ENCODE measurements around the gene TNPO3.

Gene TNPO3

GRCh38 chr7:129067943-129068548, 13.1 kb upstream of the TNPO3 start:
- TF ChIP-seq CTCF (IDR thresholded peaks at IDR 0.05), result no peak

- TF ChIP-seq CTCF (IDR thresholded peaks at IDR 0.05), result no peak
Observed at GRCh38 chr7:129066290-129067131, 11.6 kb upstream of the TNPO3 start.

- TF ChIP-seq CTCF (IDR thresholded peaks at IDR 0.05), result no peak
Observed at GRCh38 chr7:129055861-129056464, 1.1 kb upstream of the TNPO3 start.

- TF ChIP-seq CTCF (IDR thresholded peaks at IDR 0.05), result no peak
Observed at GRCh38 chr7:129055294-129055816, 444 bp upstream of the TNPO3 start.

GRCh38 chr7:129053938-129054437, 923 bp downstream of the TNPO3 start:
- TF ChIP-seq CTCF (IDR thresholded peaks at IDR 0.05), result no peak

- no peak for TF ChIP-seq CTCF (IDR thresholded peaks at IDR 0.05)
Observed at GRCh38 chr7:129052441-129052840, 2.5 kb downstream of the TNPO3 start.

- TF ChIP-seq CTCF (IDR thresholded peaks at IDR 0.05), result no peak
Observed at GRCh38 chr7:129047761-129048160, 7.2 kb downstream of the TNPO3 start.

Measured in LNCAP (cell line).